ENCODE results near the gene GATM.
A peak's percentile ranks its signal among the peaks of the same experiment; 100 is the strongest.

The GATM gene

DNA sequence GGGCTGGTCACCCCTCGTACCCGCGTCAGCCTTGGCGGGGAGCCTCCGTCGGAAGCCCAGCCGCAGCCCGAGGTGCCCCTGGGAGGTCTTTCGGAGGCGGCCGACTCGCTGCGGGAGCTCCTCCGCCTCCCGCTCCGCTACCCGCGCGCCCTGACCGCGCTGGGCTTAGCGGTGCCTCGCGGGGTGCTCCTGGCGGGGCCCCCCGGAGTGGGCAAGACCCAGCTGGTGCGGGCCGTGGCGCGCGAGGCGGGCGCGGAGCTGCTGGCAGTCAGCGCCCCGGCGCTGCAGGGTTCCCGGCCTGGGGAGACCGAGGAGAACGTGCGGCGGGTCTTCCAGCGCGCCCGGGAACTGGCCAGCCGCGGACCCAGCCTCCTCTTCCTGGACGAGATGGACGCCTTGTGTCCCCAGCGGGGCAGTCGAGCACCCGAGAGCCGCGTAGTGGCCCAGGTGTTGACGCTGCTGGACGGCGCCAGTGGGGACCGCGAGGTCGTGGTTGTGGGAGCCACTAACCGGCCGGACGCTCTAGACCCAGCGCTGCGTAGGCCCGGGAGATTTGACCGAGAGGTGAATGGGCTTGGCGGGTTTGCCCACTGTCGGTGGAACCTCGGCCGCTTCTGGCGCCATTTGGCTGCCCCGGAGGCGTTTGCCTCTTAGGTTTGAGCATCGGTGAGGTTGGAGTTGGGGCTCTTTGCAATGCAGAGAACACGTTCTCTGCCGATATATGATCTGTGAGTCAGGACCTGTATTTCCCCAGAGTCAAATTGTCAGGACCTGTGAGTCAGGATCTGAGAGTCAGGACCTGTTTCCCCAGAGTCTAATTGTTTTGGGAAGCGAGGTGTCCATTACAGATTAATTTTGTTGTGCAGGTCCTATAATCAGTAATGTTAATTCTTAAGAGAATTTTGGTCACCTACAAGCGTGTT, 24.9 kb upstream of the GATM start:
- no peak for TF ChIP-seq Cebpa-rat (IDR thresholded peaks at IDR 0.05)
- Histone ChIP-seq H4K20me1 (peaks cover 24 to 41% (median 30%) of the 10 kb centered on the region in 11 experiments; a peak in 21 of 22 replicates), H3K4me2 (peak overlapping the region; percentile 82 to 97 (median 93)), H3K27ac (peak overlapping the region; percentile 89 to 97 (median 95)), H3K4me1 (peaks cover 26 to 41% (median 32%) of the 10 kb centered on the region in 10 experiments), H3K9me3 (replicated peaks in 1 of 11) (no peaks in the 10 kb centered on the region), H3K9ac (peak overlapping the region; percentile 91 to 98 (median 96)), H3K4me3 (peak overlapping the region; percentile 85 to 100 (median 95)), H3K36me3 (peaks cover 31 to 41% (median 33%) of the 10 kb centered on the region in 11 experiments), H3K27me3 (no peaks in the 10 kb centered on the region)

DNA sequence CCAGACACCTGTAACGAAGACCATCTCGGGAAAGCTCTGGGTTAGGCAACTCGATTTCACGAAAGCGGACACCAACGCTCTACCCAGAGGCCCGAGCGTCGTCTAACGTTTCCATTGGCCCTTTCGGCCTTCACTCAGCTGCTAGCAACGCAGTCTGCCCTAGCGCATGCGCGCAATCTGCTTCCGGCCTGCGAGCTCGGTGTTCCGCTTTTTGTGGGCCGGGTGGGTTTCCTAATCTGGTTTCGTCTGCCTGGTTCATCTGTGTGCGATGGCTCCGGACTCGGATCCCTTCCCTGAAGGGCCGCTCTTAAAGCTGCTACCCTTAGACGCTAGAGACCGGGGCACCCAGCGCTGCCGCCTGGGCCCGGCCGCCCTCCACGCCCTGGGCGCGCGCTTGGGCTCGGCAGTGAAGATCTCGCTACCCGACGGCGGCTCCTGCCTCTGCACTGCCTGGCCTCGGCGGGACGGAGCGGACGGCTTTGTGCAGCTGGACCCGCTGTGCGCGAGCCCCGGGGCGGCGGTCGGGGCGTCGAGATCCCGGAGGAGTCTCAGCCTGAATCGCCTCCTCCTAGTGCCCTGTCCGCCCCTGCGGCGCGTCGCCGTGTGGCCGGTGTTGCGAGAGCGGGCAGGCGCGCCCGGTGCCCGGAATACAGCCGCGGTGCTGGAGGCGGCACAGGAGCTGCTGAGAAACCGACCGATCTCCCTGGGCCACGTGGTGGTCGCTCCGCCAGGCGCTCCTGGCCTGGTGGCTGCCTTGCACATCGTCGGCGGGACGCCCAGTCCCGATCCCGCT, 24.0 kb upstream of the GATM start:
- H3K9me3 ChIP-seq (replicated peaks in 1 of 11), result no peaks in the 10 kb centered on the region
- peak overlapping the region; percentile 89 to 97 (median 95) for H3K27ac ChIP-seq
- peak in 7 of 11 experiments; percentile 11 to 70 (median 33); a peak in 4 of 22 replicates for TF ChIP-seq Cebpa-rat (IDR thresholded peaks at IDR 0.05)
- peaks cover 26 to 41% (median 32%) of the 10 kb centered on the region in 10 experiments for H3K4me1 ChIP-seq
- H3K9ac ChIP-seq, result peak overlapping the region; percentile 91 to 98 (median 96)
- H3K27me3 ChIP-seq, result no peaks in the 10 kb centered on the region
- peak overlapping the region; percentile 85 to 100 (median 95) for H3K4me3 ChIP-seq
- peaks cover 24 to 39% (median 29%) of the 10 kb centered on the region in 11 experiments; a peak in 21 of 22 replicates for H4K20me1 ChIP-seq
- H3K36me3 ChIP-seq, result peaks cover 23 to 32% (median 25%) of the 10 kb centered on the region in 11 experiments
- peak overlapping the region; percentile 83 to 97 (median 94) for H3K4me2 ChIP-seq

DNA sequence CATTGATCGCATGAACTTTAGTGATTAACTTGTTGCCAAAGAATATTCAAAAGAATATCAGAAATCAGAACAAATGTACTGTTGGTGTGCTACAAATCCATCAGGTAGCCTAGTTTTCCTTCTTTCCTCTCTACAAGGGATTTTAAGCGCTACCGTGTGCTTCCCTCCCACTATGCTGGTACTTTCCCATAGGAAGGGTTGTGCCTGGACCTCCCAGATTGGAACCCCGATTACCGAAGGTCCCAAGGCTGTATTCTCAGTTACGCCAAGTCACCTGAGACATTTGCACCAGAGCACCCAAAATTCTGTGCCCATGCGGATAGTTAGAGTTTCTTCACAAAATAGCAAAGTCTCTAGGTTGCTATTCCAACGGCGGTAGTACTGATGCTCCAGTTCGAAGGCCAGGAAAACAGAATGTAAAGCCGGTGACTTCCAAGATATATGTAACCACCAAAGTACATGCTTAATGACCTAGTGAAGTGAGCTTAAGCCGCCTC, 23.4 kb upstream of the GATM start:
- Histone ChIP-seq H3K9ac (peak overlapping the region; percentile 91 to 98 (median 96)), H3K4me2 (peak overlapping the region; percentile 83 to 94 (median 90)), H3K4me1 (peaks cover 26 to 38% (median 32%) of the 10 kb centered on the region in 10 experiments), H3K36me3 (peaks cover 17 to 26% (median 18%) of the 10 kb centered on the region in 11 experiments), H3K27ac (peak overlapping the region; percentile 56 to 97 (median 95)), H3K27me3 (no peaks in the 10 kb centered on the region), H4K20me1 (peaks cover 20 to 36% (median 28%) of the 10 kb centered on the region in 11 experiments; a peak in 21 of 22 replicates), H3K9me3 (replicated peaks in 1 of 11) (no peaks in the 10 kb centered on the region), H3K4me3 (peak overlapping the region; percentile 85 to 100 (median 95))
- no peak; a peak in 1 of 22 replicates for TF ChIP-seq Cebpa-rat (IDR thresholded peaks at IDR 0.05)

- H3K9me3 ChIP-seq (replicated peaks in 1 of 11), result no peaks in the 10 kb centered on the region
- no peak overlapping the region for H3K4me2 ChIP-seq
- H4K20me1 ChIP-seq, result peaks cover 11 to 19% (median 18%) of the 10 kb centered on the region in 11 experiments; a peak in 21 of 22 replicates
- no peak overlapping the region for H3K27ac ChIP-seq
- TF ChIP-seq Cebpa-rat (IDR thresholded peaks at IDR 0.05), result no peak
- no peak overlapping the region for H3K4me3 ChIP-seq
- no peaks in the 10 kb centered on the region for H3K27me3 ChIP-seq
- H3K36me3 ChIP-seq, result 0 out of 22 replicates have a peak, but pooled peaks cover 0 to 5% (median 0%) of the 10 kb centered on the region in 11 experiments
- no peak overlapping the region for H3K9ac ChIP-seq
- peaks cover 18 to 22% (median 21%) of the 10 kb centered on the region in 10 experiments for H3K4me1 ChIP-seq
Measured at GRCh38 chr15:45399381-45400212, 21.3 kb upstream of the GATM start.

GRCh38 chr15:45397116-45397665, 18.8 kb upstream of the GATM start:
- TF ChIP-seq Cebpa-rat (IDR thresholded peaks at IDR 0.05), result no peak
- H3K9ac ChIP-seq, result no peak overlapping the region

DNA sequence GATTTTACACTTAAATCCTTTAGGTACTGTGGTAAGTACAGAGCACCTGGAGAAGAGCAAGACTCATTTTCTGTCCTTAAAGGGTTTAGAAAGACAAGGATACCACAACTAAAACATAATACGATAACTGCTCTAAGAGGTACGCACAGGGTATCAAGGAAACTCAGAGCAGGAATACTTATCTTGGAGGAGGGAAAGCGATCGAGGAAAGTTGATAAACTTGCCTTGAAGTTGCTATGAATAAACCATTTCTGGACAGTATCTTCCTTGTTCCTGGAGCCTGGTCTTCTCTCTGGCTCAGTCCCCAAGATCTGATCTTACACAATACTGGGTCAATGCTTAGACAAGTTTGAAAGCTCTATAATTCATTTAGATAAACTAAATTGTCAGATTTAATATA, 17.6 kb upstream of the GATM start:
- Histone ChIP-seq H3K4me2 (no peak overlapping the region), H3K27me3 (peaks cover 0 to 15% (median 0%) of the 10 kb centered on the region in 11 experiments; a peak in 4 of 22 replicates)

More at GRCh38 chr15:45397116-45397665, 18.8 kb upstream of the GATM start:
- Histone ChIP-seq H4K20me1 (no peaks in the 10 kb centered on the region), H3K27me3 (peaks cover 0 to 6% (median 0%) of the 10 kb centered on the region in 11 experiments; a peak in 4 of 22 replicates), H3K27ac (no peak overlapping the region), H3K4me2 (no peak overlapping the region), H3K4me1 (peaks cover 9 to 26% (median 15%) of the 10 kb centered on the region in 10 experiments), H3K36me3 (no peaks in the 10 kb centered on the region), H3K9me3 (replicated peaks in 1 of 11) (no peaks in the 10 kb centered on the region), H3K4me3 (no peak overlapping the region)

DNA sequence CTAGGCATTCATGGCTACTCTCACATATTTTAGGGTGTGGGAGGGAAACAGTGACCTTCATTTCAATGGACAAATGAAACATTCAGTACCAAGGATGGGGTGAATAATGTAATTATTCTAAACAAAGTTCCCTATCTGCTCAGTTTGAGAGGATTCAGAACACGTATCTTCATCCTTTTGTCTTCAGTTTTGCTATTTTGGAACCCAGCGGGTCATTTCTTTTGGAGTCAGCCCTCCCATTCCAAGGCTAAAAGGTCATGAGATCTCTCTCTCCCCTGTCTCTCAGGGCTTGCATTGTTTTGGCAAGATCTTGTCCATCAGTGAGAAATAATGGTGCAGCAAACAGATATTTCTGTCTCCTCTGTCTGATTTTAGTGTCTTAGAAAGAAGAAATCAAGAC, 16.3 kb upstream of the GATM start:
- no peak overlapping the region for H3K9ac ChIP-seq
- H3K4me2 ChIP-seq, result no peak overlapping the region
- H4K20me1 ChIP-seq, result no peaks in the 10 kb centered on the region
- no peaks in the 10 kb centered on the region for H3K36me3 ChIP-seq
- H3K27ac ChIP-seq, result no peak overlapping the region
- no peaks in the 10 kb centered on the region for H3K9me3 ChIP-seq (replicated peaks in 1 of 11)
- peaks cover 0 to 36% (median 10%) of the 10 kb centered on the region in 10 experiments; a peak in 13 of 20 replicates for H3K4me1 ChIP-seq
- no peak overlapping the region for H3K4me3 ChIP-seq
- no peak for TF ChIP-seq Cebpa-rat (IDR thresholded peaks at IDR 0.05)
- H3K27me3 ChIP-seq, result peaks cover 0 to 15% (median 0%) of the 10 kb centered on the region in 11 experiments; a peak in 4 of 22 replicates

More for the DNA sequence above, 17.6 kb upstream of the GATM start:
- no peak overlapping the region for H3K27ac ChIP-seq
- no peak overlapping the region for H3K9ac ChIP-seq
- no peaks in the 10 kb centered on the region for H4K20me1 ChIP-seq
- no peaks in the 10 kb centered on the region for H3K36me3 ChIP-seq
- no peak for TF ChIP-seq Cebpa-rat (IDR thresholded peaks at IDR 0.05)
- H3K9me3 ChIP-seq (replicated peaks in 1 of 11), result no peaks in the 10 kb centered on the region
- H3K4me1 ChIP-seq, result peaks cover 1 to 30% (median 13%) of the 10 kb centered on the region in 10 experiments; a peak in 19 of 20 replicates
- no peak overlapping the region for H3K4me3 ChIP-seq

All from BLaER1 treated with 17β-estradiol and CSF1 and Interleukin-3, amounts not matched to agents 10 nM and 100 nM (cell line).